GM19467 (cell line): Measurements from ENCODE around the gene PITX2.

Experiments
- ATAC-seq: cut with Tn5 transposase; IDR thresholded peaks from one replicate; pipeline ENCODE4 v1.9.1; 2021; ENCODE audit warnings: mild to moderate bottlenecking, moderate library complexity; ENCODE audit not compliant: unreplicated experiment

Gene PITX2

DNA sequence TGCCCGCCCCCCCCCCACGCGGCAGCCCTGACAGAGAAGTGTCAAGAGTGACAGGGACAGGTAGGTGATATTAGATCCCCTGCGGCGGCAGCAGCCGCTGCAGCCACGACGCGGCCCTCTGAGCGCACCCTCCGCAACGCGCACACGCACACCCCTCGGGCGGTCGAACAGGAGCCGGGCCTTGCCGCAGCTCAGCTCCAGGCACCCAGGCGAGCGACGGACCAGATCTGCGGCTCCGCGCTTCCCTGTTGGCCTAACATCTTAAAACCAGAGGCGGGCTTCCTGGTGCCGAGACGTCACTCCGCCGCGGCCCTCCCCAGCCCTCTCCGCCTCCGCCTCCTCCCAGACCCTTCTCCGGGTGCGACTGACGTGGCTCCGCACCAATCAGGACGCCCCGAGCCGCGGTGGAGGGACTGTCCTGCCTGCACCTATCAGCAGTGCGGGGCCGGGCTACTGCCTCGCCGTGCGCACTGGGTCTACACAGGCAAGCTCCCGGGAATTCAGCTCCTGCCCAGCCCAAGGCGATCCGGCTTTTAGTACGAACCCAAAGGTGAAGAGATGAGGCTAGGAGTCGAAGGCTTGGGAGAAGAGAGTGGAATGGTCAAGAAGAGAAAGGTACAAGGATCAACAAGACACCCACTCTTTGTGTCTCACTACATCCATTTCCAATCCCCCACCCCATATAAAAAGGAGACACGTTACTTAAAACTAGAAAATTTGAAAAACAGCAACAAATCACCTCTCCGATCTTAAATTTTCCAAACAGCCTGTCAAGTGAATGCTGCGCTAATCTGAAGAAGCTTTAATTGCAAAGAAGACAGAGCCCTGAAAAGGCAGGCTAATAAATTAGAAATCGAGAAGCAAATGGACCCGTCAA is at the start of gene PITX2:
Gene PITX2, minus strand, starts transcription at position 237 of the 877 bp plus-strand sequence. CDS start 617 bp downstream, outside the sequence.
- peak; percentile 81 for ATAC-seq

- ATAC-seq: no peak
Measured at GRCh38 chr4:110671679-110672078, 48.8 kb upstream of the PITX2 start.

- ATAC-seq: no peak
Measured at GRCh38 chr4:110669663-110670062, 46.8 kb upstream of the PITX2 start.

GRCh38 chr4:110668463-110669235 is 45.8 kb upstream of the PITX2 start:
- ATAC-seq: no peak

DNA sequence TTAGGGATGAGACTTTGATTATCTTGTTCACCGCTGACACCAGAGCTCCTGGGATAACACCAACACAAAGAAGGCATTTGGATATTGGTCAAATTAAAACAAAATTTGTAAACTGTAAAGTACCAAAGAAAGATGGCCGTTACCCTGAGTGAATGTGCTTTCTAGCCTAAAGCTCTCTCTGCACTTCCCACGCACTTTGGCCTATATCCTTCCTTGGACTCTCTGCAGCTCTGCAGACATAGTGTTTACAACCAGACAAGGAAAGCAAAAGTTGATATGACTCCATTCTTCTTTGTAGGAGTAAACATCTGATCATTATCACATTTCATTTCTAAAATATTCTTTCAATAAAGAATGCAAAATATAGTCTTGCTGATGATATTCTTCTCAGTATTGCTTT is 44.8 kb upstream of the PITX2 start:
- ATAC-seq: no peak

GRCh38 chr4:110666030-110666429 is 43.2 kb upstream of the PITX2 start:
- ATAC-seq: no peak

- no peak for ATAC-seq
Measured at GRCh38 chr4:110663738-110664444, 41.0 kb upstream of the PITX2 start.

DNA sequence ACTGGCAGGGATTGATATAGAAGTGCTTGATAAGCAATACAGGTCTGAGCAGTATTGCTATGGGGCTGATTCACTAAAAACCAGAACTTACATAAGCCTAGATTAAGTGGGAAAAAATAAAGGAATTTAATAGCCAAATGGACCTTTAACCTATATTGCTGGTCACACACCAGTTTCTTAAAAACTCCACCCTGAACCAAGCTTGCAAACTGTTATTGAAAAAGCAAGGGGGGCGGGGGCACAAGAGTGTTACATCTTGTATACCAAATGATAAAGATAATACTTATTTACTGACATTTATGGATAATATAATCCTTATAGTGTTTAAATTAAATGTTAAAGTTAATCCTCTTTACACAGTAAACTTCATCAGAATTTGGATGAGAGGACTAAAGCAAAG is 40.3 kb upstream of the PITX2 start:
- no peak for ATAC-seq

DNA sequence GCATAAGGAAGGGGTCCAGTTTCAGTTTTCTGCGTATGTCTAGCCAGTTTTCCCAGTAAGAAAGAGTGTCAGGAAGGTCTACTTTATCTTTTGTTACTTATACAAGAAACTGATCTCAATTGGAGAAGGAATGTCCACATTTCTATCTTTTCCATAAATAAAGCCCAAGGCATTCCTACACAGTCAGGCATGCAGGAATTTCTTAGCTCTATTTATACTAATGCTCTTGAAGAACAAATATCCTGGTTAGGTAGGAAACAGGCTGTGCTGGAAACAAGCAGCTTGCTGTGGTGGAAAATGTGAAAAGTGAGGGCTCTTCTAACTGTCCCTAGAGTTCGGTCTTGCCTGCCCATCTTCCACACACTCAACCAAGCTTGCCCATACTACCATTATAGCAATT is 37.9 kb upstream of the PITX2 start:
- no peak for ATAC-seq

GRCh38 chr4:110654254-110654635 is 31.4 kb upstream of the PITX2 start:
- ATAC-seq: no peak

DNA sequence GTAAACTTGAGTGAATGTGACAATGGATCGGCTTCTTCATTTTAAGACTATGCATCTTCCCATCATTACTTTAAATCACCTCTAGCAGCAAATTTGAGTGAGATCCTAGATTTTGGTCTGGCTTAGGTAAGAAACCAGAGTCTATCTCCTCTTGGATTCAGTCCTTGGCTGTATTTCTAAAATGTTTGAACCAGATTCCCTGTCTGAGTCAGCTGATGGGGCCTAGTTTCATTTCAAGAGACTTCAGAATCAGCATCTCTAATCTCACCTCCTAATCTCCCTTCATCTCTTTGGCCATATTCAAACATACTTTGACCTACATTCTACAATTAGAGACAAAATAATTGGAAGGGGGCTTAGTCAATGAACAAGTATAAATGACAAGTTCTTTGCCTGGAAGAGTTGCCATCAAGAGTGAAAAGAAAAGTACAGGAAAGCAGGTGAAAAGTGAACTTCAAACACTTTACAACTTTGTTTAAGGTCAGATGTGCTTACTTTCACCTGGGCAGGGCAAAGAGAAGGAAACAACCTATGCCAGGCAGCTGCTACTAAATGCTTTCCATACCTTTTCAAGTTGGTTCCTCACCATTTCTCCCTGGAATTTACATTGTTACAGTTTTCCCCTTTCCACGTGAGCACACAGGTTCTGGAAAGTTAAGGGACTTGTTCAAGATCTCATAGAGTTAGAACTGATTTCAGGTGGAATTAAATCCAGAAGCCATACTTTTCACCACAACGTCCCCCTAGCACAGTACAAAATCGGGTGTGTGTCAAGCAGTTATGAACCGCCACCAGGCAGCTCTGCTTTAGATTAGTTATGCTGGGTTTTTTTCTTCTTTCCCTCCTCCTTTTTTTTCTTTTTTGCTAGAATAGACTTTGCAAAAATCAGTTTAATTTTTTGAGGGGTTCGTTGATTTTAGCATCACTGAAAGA is 30.7 kb upstream of the PITX2 start:
- no peak for ATAC-seq

DNA sequence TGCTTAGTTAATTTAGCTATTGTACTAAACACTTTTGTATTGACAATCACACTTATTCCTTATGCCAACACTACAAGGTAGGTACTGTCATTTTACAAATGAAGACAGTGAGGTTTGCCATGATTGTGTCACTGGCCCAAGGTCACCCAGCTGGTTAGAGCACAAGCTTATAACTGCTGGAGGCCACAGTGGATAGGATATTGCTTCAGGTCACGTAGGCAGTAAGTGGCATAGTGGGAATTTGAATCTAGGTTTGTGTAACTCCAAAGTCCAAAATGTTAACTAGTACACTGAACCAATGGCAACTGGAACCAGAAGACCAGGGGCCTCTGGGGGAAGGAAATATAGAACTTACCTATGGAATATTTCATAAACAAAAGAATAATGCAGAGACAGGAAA is 21.1 kb upstream of the PITX2 start:
- ATAC-seq: no peak

DNA sequence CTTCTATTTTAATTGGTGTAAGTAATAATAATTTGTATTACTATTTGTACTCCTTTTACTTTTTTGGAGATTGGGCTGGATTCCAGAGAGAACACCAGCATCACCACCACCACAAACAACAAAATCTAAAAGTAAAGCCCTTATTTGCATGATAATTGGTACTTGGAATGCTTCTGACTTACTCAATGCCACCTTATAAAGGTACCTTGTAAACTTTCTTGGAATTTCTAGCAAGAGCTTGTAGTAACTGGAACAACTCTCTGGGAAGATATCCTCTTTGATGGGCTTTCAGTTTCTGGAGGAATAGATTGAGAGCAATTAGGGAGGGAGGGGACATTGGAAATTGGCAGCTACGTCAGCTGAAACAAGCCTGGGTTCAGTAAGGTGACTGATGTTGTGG is 20.2 kb upstream of the PITX2 start:
- ATAC-seq: no peak

- ATAC-seq: no peak
Measured at GRCh38 chr4:110641218-110641617, 18.3 kb upstream of the PITX2 start.

GRCh38 chr4:110640576-110640975 is 17.7 kb upstream of the PITX2 start:
- ATAC-seq: no peak

DNA sequence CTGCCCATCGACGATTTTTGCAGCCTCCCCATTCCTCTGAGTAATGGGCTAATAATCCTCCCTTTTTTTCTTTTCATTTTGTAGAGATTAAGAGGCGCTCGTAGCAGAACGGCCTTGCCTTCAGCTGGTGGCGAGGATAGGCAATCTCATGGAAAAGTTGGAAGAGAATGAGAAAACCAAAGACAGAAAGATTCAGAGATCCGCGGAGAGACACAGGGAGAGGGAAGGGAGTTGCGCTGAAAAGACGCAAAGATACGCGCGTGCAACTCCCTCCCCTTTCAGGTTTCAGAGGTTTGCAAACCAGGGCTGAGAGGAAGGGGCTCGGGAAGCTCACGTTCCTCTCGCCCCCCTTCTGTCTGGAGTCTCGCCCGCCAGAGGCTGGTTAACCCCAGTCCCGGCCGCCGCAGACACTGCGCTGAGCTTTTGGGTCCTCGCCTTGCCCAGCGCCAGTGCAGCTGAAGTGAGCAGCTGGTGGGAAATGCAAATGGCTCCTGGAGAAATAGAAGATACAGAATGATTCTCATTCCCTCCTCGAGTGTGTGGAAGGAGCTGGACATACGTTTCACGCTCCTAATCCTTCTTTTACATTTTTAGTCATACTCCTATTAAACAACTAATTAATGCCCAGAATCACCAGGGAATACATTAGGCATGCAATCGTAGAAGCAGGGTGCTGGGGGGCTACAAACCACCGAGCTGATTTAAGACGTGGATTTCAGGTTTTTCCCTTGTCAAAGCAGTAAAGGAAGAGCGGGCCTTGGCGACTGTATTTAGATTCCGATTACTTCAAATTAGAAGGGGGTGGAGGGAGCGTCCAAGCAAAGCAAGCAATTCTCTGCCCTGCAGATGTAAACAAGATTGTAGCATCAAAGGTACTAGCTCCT is 16.6 kb upstream of the PITX2 start:
- ATAC-seq: no peak

GRCh38 chr4:110638089-110638746 is 15.3 kb upstream of the PITX2 start:
- ATAC-seq: no peak

- ATAC-seq: no peak
Measured at GRCh38 chr4:110637408-110638088, 14.7 kb upstream of the PITX2 start.
